Measurements from ENCODE around the gene RSPH1.

DNA sequence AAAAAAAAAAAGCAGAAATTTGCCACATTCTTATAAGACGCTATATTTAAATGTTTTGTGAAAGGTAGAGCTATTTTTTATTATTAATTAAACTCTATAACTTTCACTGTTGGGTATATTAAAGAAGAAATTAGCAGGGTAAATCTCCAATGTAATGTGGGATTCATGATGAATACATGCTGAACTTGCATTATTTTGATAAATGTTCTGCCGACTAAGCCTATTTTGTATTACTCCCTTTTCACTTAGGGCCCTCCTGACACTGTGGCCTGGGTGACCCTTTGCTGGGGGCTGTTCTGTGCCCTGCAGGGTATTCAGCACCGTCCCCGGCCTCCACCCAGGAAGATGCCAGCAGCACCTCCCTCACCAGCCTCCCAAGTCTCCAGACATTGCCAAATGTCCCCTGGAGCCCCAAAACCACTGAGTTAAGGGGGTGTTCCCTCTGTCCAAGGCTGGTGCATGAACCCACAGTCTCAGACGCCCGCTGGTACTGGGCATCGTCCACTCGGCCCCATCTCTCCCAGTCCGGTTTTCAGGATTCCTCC is 22.5 kb downstream of the RSPH1 start:
- TF ChIP-seq TOX (CRISPR knock-in tag; IDR thresholded peaks at IDR 0.05; ENCODE audit: borderline replicate concordance) (no peak), RARB (CRISPR knock-in tag; IDR thresholded peaks at IDR 0.05) (no peak), ARNTL (CRISPR knock-in tag; IDR thresholded peaks at IDR 0.05; ENCODE audit: borderline replicate concordance, low read depth) (no peak), ZNF565 (CRISPR knock-in tag; conservative IDR thresholded peaks at IDR 0.05; ENCODE audit: low read depth) (no peak), ZC3H10 (CRISPR knock-in tag; IDR thresholded peaks at IDR 0.05) (no peak), ZNF8 (CRISPR knock-in tag; IDR thresholded peaks at IDR 0.05) (no peak), CSDC2 (CRISPR knock-in tag; IDR thresholded peaks at IDR 0.05) (no peak), ZFP3 (CRISPR knock-in tag; IDR thresholded peaks at IDR 0.05) (no peak)
- TF ChIP-seq, protein P1, sequence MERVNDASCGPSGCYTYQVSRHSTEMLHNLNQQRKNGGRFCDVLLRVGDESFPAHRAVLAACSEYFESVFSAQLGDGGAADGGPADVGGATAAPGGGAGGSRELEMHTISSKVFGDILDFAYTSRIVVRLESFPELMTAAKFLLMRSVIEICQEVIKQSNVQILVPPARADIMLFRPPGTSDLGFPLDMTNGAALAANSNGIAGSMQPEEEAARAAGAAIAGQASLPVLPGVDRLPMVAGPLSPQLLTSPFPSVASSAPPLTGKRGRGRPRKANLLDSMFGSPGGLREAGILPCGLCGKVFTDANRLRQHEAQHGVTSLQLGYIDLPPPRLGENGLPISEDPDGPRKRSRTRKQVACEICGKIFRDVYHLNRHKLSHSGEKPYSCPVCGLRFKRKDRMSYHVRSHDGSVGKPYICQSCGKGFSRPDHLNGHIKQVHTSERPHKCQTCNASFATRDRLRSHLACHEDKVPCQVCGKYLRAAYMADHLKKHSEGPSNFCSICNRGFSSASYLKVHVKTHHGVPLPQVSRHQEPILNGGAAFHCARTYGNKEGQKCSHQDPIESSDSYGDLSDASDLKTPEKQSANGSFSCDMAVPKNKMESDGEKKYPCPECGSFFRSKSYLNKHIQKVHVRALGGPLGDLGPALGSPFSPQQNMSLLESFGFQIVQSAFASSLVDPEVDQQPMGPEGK (CRISPR knock-in tag; IDR thresholded peaks at IDR 0.05; ENCODE audit: borderline replicate concordance), result no peak
- TF ChIP-seq, protein P2, sequence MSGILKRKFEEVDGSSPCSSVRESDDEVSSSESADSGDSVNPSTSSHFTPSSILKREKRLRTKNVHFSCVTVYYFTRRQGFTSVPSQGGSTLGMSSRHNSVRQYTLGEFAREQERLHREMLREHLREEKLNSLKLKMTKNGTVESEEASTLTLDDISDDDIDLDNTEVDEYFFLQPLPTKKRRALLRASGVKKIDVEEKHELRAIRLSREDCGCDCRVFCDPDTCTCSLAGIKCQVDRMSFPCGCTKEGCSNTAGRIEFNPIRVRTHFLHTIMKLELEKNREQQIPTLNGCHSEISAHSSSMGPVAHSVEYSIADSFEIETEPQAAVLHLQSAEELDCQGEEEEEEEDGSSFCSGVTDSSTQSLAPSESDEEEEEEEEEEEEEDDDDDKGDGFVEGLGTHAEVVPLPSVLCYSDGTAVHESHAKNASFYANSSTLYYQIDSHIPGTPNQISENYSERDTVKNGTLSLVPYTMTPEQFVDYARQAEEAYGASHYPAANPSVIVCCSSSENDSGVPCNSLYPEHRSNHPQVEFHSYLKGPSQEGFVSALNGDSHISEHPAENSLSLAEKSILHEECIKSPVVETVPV (CRISPR knock-in tag; IDR thresholded peaks at IDR 0.05), result no peak
